GM23338 (cell line): ENCODE measurements around the gene NUP214. TPM values are rescaled to one million over a fixed set of nuclear protein-coding genes. Genes with fewer than 3 reads are reported as not detected.

ENCODE experiments used
- ATAC-seq: fragments of 200-7000 bp; cut with Tn5 transposase; 3 replicates; pipeline ENCODE4 v1.9.1; 2020
- DNase-seq: peaks from one replicate; pipeline ENCODE4 v3.0.0-alpha.2; 2015; ENCODE audit warnings: low spot score
- H2AFZ ChIP-seq: fragments of 200-600 bp; sonication (generic); 2 replicates; pipeline ENCODE4 v1.8.0; 2016; ENCODE audit warnings: antibody characterized with exemption, mild to moderate bottlenecking, moderate library complexity
- H3F3A ChIP-seq: fragments of 200-600 bp; sonication (generic); replicated peaks from 2 replicates; pipeline ENCODE4 v1.8.0; 2017; ENCODE audit warnings: antibody characterized with exemption, mixed run types, low read depth
- H3K27ac ChIP-seq: fragments of 200-600 bp; sonication (generic); 2 replicates; pipeline ENCODE4 v1.6.1; 2016; ENCODE audit warnings: low read depth
- H3K27me3 ChIP-seq: fragments of 200-600 bp; sonication (generic); 2 replicates; pipeline ENCODE4 v1.8.0; 2016; ENCODE audit warnings: mild to moderate bottlenecking, mixed run types, moderate library complexity; ENCODE audit not compliant: insufficient read depth
- H3K36me3 ChIP-seq: fragments of 200-600 bp; sonication (generic); 2 replicates; pipeline ENCODE4 v1.8.0; 2016; ENCODE audit warnings: mild to moderate bottlenecking; ENCODE audit not compliant: insufficient read depth
- H3K4me1 ChIP-seq: fragments of 200-600 bp; sonication (generic); 2 replicates; pipeline ENCODE4 v1.8.0; 2016; ENCODE audit warnings: mild to moderate bottlenecking, moderate library complexity; ENCODE audit not compliant: insufficient read depth
- H3K4me2 ChIP-seq: fragments of 200-600 bp; sonication (generic); 2 replicates; pipeline ENCODE4 v1.7.1; 2017; ENCODE audit warnings: mixed run types
- H3K4me3 ChIP-seq: fragments of 200-600 bp; sonication (generic); 2 replicates; pipeline ENCODE4 v1.6.1; 2016; ENCODE audit warnings: mixed run types
- H3K79me2 ChIP-seq: fragments of 200-600 bp; sonication (generic); replicated peaks from 2 replicates; pipeline ENCODE4 v1.8.0; 2017; ENCODE audit warnings: mild to moderate bottlenecking; ENCODE audit not compliant: insufficient read depth
- H3K9me2 ChIP-seq: fragments of 200-600 bp; sonication (generic); 2 replicates; pipeline ENCODE4 v1.8.0; 2017; ENCODE audit not compliant: insufficient read depth
- H4K20me1 ChIP-seq: fragments of 200-600 bp; sonication (generic); replicated peaks from 2 replicates; pipeline ENCODE4 v1.8.0; 2017; ENCODE audit warnings: mild to moderate bottlenecking; ENCODE audit not compliant: insufficient read depth
- H3K27ac Mint-ChIP-seq: 2 replicates; pipeline ENCODE4 v1.8.0; 2020; ENCODE audit warnings: inconsistent platforms, mild to moderate bottlenecking, moderate library complexity, mixed read lengths
- H3K27me3 Mint-ChIP-seq: 3 replicates; pipeline ENCODE4 v1.8.0; 2022; ENCODE audit warnings: low read depth, mild to moderate bottlenecking, moderate library complexity, mixed read lengths, inconsistent platforms; ENCODE audit not compliant: insufficient read depth, poor library complexity
- H3K36me3 Mint-ChIP-seq: 3 replicates; pipeline ENCODE4 v1.8.0; 2021; ENCODE audit warnings: low read depth, mild to moderate bottlenecking, inconsistent platforms, moderate library complexity, mixed read lengths
- H3K4me1 Mint-ChIP-seq: 3 replicates; pipeline ENCODE4 v1.8.0; 2020; ENCODE audit warnings: mild to moderate bottlenecking, inconsistent platforms, mixed read lengths
- H3K4me3 Mint-ChIP-seq: 3 replicates; pipeline ENCODE4 v1.8.0; 2021; ENCODE audit warnings: moderate library complexity, mild to moderate bottlenecking, inconsistent platforms, mixed read lengths
- H3K9me3 Mint-ChIP-seq: 3 replicates; pipeline ENCODE4 v1.8.0; 2020; ENCODE audit warnings: moderate library complexity, mild to moderate bottlenecking, inconsistent platforms, mixed read lengths
- CREB1 ChIP-seq: fragments of 250-450 bp; sonication (Bioruptor Pico); IDR thresholded peaks from 2 replicates; pipeline ENCODE4 v1.5.0; 2020; ENCODE audit warnings: low read depth, mild to moderate bottlenecking, moderate library complexity
- CTCF ChIP-seq, 2 experiments: fragments of 200-600 bp in 1 of 2; sonication (generic) in 1 of 2; conservative IDR thresholded peaks; 2 replicates each; pipeline versions ENCODE4 v1.5.1 to v1.6.1; 2016 to 2017; ENCODE audit warnings: antibody characterized with exemption in 2 of 2, low read depth in 2 of 2, mild to moderate bottlenecking in 2 of 2, moderate library complexity in 1 of 2
- EZH2 ChIP-seq: fragments of 200-600 bp; sonication (generic); IDR thresholded peaks from one replicate; pipeline ENCODE4 v1.8.0; 2017; ENCODE audit warnings: antibody characterized with exemption, mild to moderate bottlenecking, low read depth; ENCODE audit not compliant: unreplicated experiment
- JUNB ChIP-seq: IDR thresholded peaks from one replicate; pipeline ENCODE4 v1.6.1; 2016; ENCODE audit warnings: antibody characterized with exemption; ENCODE audit not compliant: unreplicated experiment
- NANOG ChIP-seq: IDR thresholded peaks from 2 replicates; pipeline ENCODE4 v1.6.1; 2016; ENCODE audit warnings: antibody characterized with exemption, borderline replicate concordance
- POLR2AphosphoS5 ChIP-seq: IDR thresholded peaks from 2 replicates; pipeline ENCODE4 v1.6.1; 2016; ENCODE audit warnings: antibody characterized with exemption, low read depth
- STAT1 ChIP-seq: IDR thresholded peaks from one replicate; pipeline ENCODE4 v1.6.1; 2016; ENCODE audit warnings: antibody characterized with exemption; ENCODE audit not compliant: unreplicated experiment
- ZNF114 ChIP-seq: fragments of 250-450 bp; sonication (Bioruptor Pico); IDR thresholded peaks from 2 replicates; pipeline ENCODE4 v1.5.0; 2020; ENCODE audit warnings: mild to moderate bottlenecking, moderate library complexity
- ZNF462 ChIP-seq: fragments of 250-450 bp; sonication (Bioruptor Pico); IDR thresholded peaks from 2 replicates; pipeline ENCODE4 v1.5.0; 2020; ENCODE audit warnings: mild to moderate bottlenecking, moderate library complexity
- polyA plus RNA-seq: library from polyadenylated mRNA; unstranded; fragments of >200 nt; fragmentation: Nextera tagmentation; extraction: Ambion mirVana; gene quantifications from 2 replicates; pipeline ENCODE4 v1.2.1, GENCODE V29; 2016
- total RNA-seq: library from RNA; depleted of rRNA; stranded (reverse); fragments of >200 nt; shearing (Covaris generic); gene quantifications from 2 replicates; pipeline ENCODE4 v1.2.3, GENCODE V29; 2014

NUP214 gene
- total and polyA plus RNA-seq, 2 experiments from 2014 or later = 36.0 to 57.0 TPM

GRCh38 chr9:131227112-131227958, 101.9 kb downstream of the NUP214 start:
- H3K27ac Mint-ChIP-seq = peak overlapping the region; percentile 75; the same call in 1 of the 2 replicates
- H3K4me1 ChIP-seq = peaks cover 33% of the 10 kb centered on the region
- peaks cover 36% of the 10 kb centered on the region for H3K36me3 Mint-ChIP-seq
- H4K20me1 ChIP-seq = no peaks in the 10 kb centered on the region
- H3K27ac ChIP-seq = peak overlapping the region; percentile 88; the same call in 1 of the 2 replicates
- peaks cover 30% of the 10 kb centered on the region for H3K4me1 Mint-ChIP-seq
- H3K27me3 Mint-ChIP-seq = peaks cover 1% of the 10 kb centered on the region
- H2AFZ ChIP-seq = no peak overlapping the region
- no peaks in the 10 kb centered on the region for H3K9me3 Mint-ChIP-seq
- H3K79me2 ChIP-seq = no peaks in the 10 kb centered on the region
- 0 out of 3 replicates have a peak overlapping the region, but pooled peaks have one; percentile 12 for H3K4me3 Mint-ChIP-seq
- TF ChIP-seq EZH2 (no peak), CTCF (conservative IDR thresholded peaks at IDR 0.05; ENCODE audit: low read depth in 2 of 2) (0 out of 4 replicates have a peak, but pooled peaks of 1 of the 2 experiments have one; percentile 4)
- H3K36me3 ChIP-seq = peaks cover 9% of the 10 kb centered on the region
- no peaks in the 10 kb centered on the region for H3K9me2 ChIP-seq
- H3K27me3 ChIP-seq = no peaks in the 10 kb centered on the region
- peak overlapping the region; percentile 84 for H3K4me2 ChIP-seq
- peak; percentile 60 for ATAC-seq
- H3F3A ChIP-seq = peaks cover 6% of the 10 kb centered on the region; the same call in 1 of the 2 replicates
- H3K4me3 ChIP-seq = peak overlapping the region; percentile 37; the same call in 1 of the 2 replicates
- DNase-seq = no peak

- no peaks in the 10 kb centered on the region for H4K20me1 ChIP-seq
- Mint-ChIP-seq H3K9me3 (no peaks in the 10 kb centered on the region), H3K4me1 (peaks cover 30% of the 10 kb centered on the region), H3K36me3 (peaks cover 39% of the 10 kb centered on the region), H3K4me3 (peak overlapping the region; percentile 51; the same call in 2 of the 3 replicates), H3K27ac (peak overlapping the region; percentile 70; the same call in 1 of the 2 replicates), H3K27me3 (peaks cover 1% of the 10 kb centered on the region)
- DNase-seq (no peak), ATAC-seq (peak; percentile 69)
- H3K4me3 ChIP-seq = peak overlapping the region; percentile 50
- peaks cover 11% of the 10 kb centered on the region for H3K36me3 ChIP-seq
- H3K79me2 ChIP-seq = no peaks in the 10 kb centered on the region
- H3K4me2 ChIP-seq = peak overlapping the region; percentile 84
- peaks cover 6% of the 10 kb centered on the region; the same call in 1 of the 2 replicates for H3F3A ChIP-seq
- H3K27ac ChIP-seq = peak overlapping the region; percentile 88; the same call in 1 of the 2 replicates
- no peak overlapping the region for H2AFZ ChIP-seq
- H3K9me2 ChIP-seq = no peaks in the 10 kb centered on the region
- peaks cover 33% of the 10 kb centered on the region for H3K4me1 ChIP-seq
- no peaks in the 10 kb centered on the region for H3K27me3 ChIP-seq
- TF ChIP-seq CREB1 (CRISPR knock-in tag) (no peak), ZNF114 (CRISPR knock-in tag) (no peak), STAT1 (no peak), NANOG (no peak), EZH2 (no peak), ZNF462 (CRISPR knock-in tag) (no peak), POLR2AphosphoS5 (no peak), CTCF (conservative IDR thresholded peaks at IDR 0.05; ENCODE audit: low read depth in 2 of 2) (no peak), JUNB (no peak)
Measured at GRCh38 chr9:131227959-131228460, 102.6 kb downstream of the NUP214 start.
